K562 (cell line): ENCODE measurements around the gene PPFIA3. TPM values are rescaled to one million over a fixed set of nuclear protein-coding genes. Genes with fewer than 3 reads are reported as not detected.

Experiments used
- ASH1L ChIP-seq: fragments of 450-650 bp; IDR thresholded peaks from 2 replicates; pipeline ENCODE4 v1.6.1; 2018; ENCODE audit warnings: borderline replicate concordance, mild to moderate bottlenecking, low read depth; ENCODE audit not compliant: partially characterized antibody
- ATF7 ChIP-seq: fragments of 450-650 bp; IDR thresholded peaks from 2 replicates; pipeline ENCODE4 v1.7.1; 2014; ENCODE audit warnings: mild to moderate bottlenecking, moderate library complexity
- ELF4 ChIP-seq: fragments of 450-650 bp; formaldehyde crosslinking; IDR thresholded peaks from 2 replicates; pipeline ENCODE4 v1.4.0; 2022; ENCODE audit warnings: missing genetic modification characterization
- GABPA ChIP-seq: fragments of 200-800 bp; sonication (Bioruptor generic); conservative IDR thresholded peaks from 2 replicates; pipeline ENCODE4 v1.6.1; 2016; ENCODE audit warnings: low read depth, missing genetic modification characterization, missing compliant biosample characterization
- GABPB1 ChIP-seq: sonication (generic); formaldehyde crosslinking; IDR thresholded peaks from 2 replicates; pipeline ENCODE4 v1.8.0; 2022; ENCODE audit warnings: mild to moderate bottlenecking, missing genetic modification reagents
- JUND ChIP-seq, 2 experiments: IDR thresholded peaks; 2 replicates in 1 of 2; 3 replicates in 1 of 2; pipeline ENCODE4 v1.6.1; 2011; ENCODE audit warnings: borderline replicate concordance in 2 of 2, low read depth in 2 of 2, low read length in 2 of 2, improper control_type of control experiment in 1 of 2, missing biosample characterization in 1 of 2, missing genetic modification characterization in 1 of 2, missing genetic modification reagents in 1 of 2
- KDM1A ChIP-seq, 2 experiments: fragments of 450-650 bp; IDR thresholded peaks; 2 replicates each; pipeline ENCODE4 v1.6.1; 2016; ENCODE audit warnings: mild to moderate bottlenecking in 2 of 2
- L3MBTL2 ChIP-seq: fragments of 450-650 bp; IDR thresholded peaks from 2 replicates; pipeline ENCODE4 v1.6.1; 2016; ENCODE audit warnings: mild to moderate bottlenecking, moderate library complexity
- MAX ChIP-seq: sonication (generic); formaldehyde crosslinking; IDR thresholded peaks from 2 replicates; pipeline ENCODE4 v1.9.0; 2022; ENCODE audit warnings: mild to moderate bottlenecking, missing genetic modification reagents
- MED1 ChIP-seq: sonication (generic); formaldehyde crosslinking; IDR thresholded peaks from 2 replicates; pipeline ENCODE4 v1.8.1; 2023; ENCODE audit warnings: missing genetic modification reagents, borderline replicate concordance
- NFE2 ChIP-seq: IDR thresholded peaks from 2 replicates; pipeline ENCODE4 v1.6.1; 2014; ENCODE audit warnings: antibody characterized with exemption, low read depth
- PHF20 ChIP-seq: fragments of 450-650 bp; IDR thresholded peaks from 2 replicates; pipeline ENCODE4 v1.6.1; 2018; ENCODE audit not compliant: partially characterized antibody
- PTBP1 ChIP-seq: fragments of 200-400 bp; formaldehyde crosslinking; IDR thresholded peaks from 2 replicates; pipeline ENCODE4 v1.6.1; 2017; ENCODE audit warnings: low read depth, low read length
- RNF2 ChIP-seq: sonication (generic); IDR thresholded peaks from 2 replicates; pipeline ENCODE4 v1.6.1; 2016
- SMARCE1 ChIP-seq: fragments of 450-650 bp; IDR thresholded peaks from 2 replicates; pipeline ENCODE4 v1.7.1; 2016; ENCODE audit warnings: mild to moderate bottlenecking
- THAP7 ChIP-seq: fragments of 250-450 bp; sonication (Bioruptor Pico); IDR thresholded peaks from 2 replicates; pipeline ENCODE4 v1.5.0; 2021
- XRCC3 ChIP-seq: fragments of 450-650 bp; IDR thresholded peaks from 2 replicates; pipeline ENCODE4 v1.6.1; 2017; ENCODE audit warnings: mild to moderate bottlenecking, moderate library complexity
- ZC3H4 ChIP-seq: sonication (generic); formaldehyde crosslinking; IDR thresholded peaks from 2 replicates; pipeline ENCODE4 v1.9.0; 2021; ENCODE audit warnings: missing genetic modification reagents, borderline replicate concordance
- polyA plus RNA-seq, 8 experiments: library from polyadenylated mRNA; depleted of rRNA in 4 of 8; stranded (reverse) in 5 of 8; unstranded in 3 of 8; fragments of >200 nt; fragmentation: Nextera tagmentation in 2 of 8; fragmentation: Illumina TruSeq in 1 of 8; extraction: Ambion mirVana in 2 of 8; extraction: Trizol in 1 of 8; gene quantifications; 2 replicates each; pipeline versions ENCODE4 v1.2.1 to v1.2.3, GENCODE V29; 2011 to 2014; ENCODE audit warnings: inconsistent platforms in 1 of 8, missing spikeins in 1 of 8
- total RNA-seq, 7 experiments: library from RNA; depleted of rRNA in 6 of 7; stranded (reverse); fragments of >200 nt in 6 of 7; fragmentation: Illumina TruSeq in 2 of 7; extraction: Trizol in 2 of 7; gene quantifications; 2 replicates each; pipeline versions ENCODE4 v1.2.1 to v1.2.3, GENCODE V29; 2011 to 2021; ENCODE audit warnings: low replicate concordance in 1 of 7
- TF ChIP-seq, protein P1 (sequence below): fragments of 200-400 bp; formaldehyde crosslinking; IDR thresholded peaks from 2 replicates; pipeline ENCODE4 v1.6.1; 2017; ENCODE audit warnings: mild to moderate bottlenecking, low read depth, low read length, moderate library complexity
- TF ChIP-seq, protein P2 (sequence below): fragments of 200-800 bp; sonication (Bioruptor generic); IDR thresholded peaks from 2 replicates; pipeline ENCODE4 v1.6.1; 2017; ENCODE audit warnings: missing genetic modification characterization, missing compliant biosample characterization

Gene PPFIA3
- total and polyA plus RNA-seq, 9 of the 15 experiments (the other 6 are each of a cell fraction or from before 2014, with no cell fraction given) = 0.10 to 53.0 (median 17.6) TPM

GRCh38 chr19:49151267-49152118 is 32.1 kb downstream of the PPFIA3 start (continued):
- TF ChIP-seq PHF20 (peak; percentile 31), L3MBTL2 (peak; percentile 98), GABPA (tag) (no peak), JUND (IDR thresholded peaks at IDR 0.05; ENCODE audit: borderline replicate concordance, low read depth, low read length) (peak; percentile 62), JUND (tag; IDR thresholded peaks at IDR 0.05; ENCODE audit: borderline replicate concordance, low read depth, low read length) (peak; percentile 10; the same call in 1 of the 3 replicates), ASH1L (no peak), KDM1A (IDR thresholded peaks at IDR 0.05) (peak; percentile 76 to 88), GABPB1 (CRISPR knock-in tag) (peak; percentile 13; the same call in 1 of the 2 replicates), NFE2 (0 out of 2 replicates have a peak, but pooled peaks have one; percentile 1), MAX (CRISPR knock-in tag) (peak; percentile 98), MED1 (CRISPR knock-in tag) (no peak), ELF4 (CRISPR knock-in tag) (peak; percentile 39; the same call in 1 of the 2 replicates), XRCC3 (no peak), RNF2 (0 out of 2 replicates have a peak, but pooled peaks have one; percentile 40), ATF7 (peak; percentile 80), SMARCE1 (peak; percentile 14; the same call in 1 of the 2 replicates), THAP7 (no peak), ZC3H4 (CRISPR knock-in tag) (no peak), PTBP1 (no peak)
- TF ChIP-seq, protein P1, sequence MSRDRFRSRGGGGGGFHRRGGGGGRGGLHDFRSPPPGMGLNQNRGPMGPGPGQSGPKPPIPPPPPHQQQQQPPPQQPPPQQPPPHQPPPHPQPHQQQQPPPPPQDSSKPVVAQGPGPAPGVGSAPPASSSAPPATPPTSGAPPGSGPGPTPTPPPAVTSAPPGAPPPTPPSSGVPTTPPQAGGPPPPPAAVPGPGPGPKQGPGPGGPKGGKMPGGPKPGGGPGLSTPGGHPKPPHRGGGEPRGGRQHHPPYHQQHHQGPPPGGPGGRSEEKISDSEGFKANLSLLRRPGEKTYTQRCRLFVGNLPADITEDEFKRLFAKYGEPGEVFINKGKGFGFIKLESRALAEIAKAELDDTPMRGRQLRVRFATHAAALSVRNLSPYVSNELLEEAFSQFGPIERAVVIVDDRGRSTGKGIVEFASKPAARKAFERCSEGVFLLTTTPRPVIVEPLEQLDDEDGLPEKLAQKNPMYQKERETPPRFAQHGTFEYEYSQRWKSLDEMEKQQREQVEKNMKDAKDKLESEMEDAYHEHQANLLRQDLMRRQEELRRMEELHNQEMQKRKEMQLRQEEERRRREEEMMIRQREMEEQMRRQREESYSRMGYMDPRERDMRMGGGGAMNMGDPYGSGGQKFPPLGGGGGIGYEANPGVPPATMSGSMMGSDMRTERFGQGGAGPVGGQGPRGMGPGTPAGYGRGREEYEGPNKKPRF = no peak
- TF ChIP-seq, protein P2, sequence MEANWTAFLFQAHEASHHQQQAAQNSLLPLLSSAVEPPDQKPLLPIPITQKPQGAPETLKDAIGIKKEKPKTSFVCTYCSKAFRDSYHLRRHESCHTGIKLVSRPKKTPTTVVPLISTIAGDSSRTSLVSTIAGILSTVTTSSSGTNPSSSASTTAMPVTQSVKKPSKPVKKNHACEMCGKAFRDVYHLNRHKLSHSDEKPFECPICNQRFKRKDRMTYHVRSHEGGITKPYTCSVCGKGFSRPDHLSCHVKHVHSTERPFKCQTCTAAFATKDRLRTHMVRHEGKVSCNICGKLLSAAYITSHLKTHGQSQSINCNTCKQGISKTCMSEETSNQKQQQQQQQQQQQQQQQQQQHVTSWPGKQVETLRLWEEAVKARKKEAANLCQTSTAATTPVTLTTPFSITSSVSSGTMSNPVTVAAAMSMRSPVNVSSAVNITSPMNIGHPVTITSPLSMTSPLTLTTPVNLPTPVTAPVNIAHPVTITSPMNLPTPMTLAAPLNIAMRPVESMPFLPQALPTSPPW (CRISPR knock-in tag) = peak; percentile 9; the same call in 1 of the 2 replicates
